ENCODE results near the gene VASP. TPM values are rescaled to one million over a fixed set of nuclear protein-coding genes. Genes with fewer than 3 reads are reported as not detected.

VASP gene
- polyA plus RNA-seq, 5 donors: 47.8 to 59.7 (median 57.2) TPM

DNA sequence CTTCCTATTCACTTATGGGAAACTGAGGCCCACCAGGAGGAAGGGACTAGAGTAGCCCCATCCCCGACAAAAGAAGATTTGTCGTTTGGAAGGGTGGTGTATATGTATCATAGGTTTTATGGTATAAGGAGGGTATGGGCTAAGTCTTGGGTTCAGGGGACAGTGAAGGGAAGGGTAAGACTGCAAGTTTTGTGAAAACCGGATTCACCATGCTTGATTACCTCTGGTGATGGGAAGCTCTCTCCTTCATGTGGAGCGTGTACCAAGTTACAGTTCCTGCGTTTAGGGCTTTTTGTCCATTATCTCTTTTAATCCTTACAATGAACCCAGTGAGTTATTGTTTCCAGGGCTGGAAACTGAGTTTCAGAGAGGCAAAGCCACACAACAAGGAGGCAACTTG, 3.8 kb downstream of the VASP start:
- no peak for DNase-seq

DNA sequence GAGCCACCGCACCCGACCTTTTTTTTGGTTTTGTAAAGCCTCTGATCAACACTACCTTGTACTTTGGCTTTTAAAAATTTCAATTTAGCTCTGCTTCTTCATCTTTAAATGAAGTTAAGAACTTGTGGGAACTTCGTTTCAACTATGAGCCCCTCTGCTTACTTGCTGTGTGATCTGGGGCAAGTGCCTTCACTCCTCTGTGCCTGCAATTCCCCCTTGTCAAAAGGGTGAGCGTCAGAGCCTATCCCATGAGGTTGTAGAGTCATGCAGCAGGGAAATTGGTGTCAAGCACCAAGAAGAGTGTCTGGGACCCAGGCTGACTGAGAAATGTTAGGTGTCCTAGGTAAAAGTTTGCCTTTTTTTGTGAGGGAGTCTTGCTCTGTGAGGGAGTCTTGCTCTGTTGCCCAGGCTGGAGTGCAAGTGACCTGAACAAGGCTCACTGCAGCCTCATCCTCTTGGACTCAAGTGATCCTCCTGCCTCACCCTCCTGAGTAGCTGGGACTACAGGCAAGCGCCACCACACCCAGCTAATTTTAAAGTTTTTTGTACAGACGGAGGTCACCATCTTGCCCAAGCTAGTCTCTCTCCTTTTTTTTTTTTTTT, 5.7 kb downstream of the VASP start:
- DNase-seq: no peak

DNA sequence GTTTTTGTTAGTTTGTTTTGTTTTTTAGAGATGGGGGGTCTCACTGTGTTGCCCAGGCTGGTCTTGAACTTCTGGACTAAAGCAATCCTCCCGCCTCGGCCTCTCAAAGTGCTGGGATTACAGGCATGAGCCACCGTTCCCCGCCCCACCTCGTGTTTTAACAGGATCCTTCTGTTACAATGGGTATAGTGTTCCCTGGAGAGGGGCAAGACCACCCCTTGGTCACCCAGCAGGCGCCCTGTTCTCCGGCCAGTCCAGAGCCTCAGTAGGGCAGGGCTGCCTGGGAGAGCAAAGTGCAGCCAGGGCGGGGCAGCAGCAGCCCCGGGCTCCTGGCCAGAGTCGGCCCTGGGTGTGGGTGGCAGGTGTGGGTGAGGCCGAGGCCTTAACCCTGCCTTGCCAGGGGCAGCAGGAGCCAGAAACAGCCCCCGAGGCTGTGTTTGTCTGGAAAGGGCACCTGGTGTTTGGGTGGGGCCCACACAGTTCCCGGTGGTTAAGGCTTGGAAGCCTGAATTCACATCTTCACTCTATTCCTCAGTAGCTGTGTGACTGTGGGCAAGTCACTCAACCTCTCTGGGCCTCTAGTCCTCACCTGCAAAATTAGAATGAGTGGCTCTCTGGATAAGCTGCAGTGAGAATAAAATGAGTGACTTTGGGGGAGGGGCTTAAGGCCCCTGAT, 7.2 kb downstream of the VASP start:
- no peak for DNase-seq

DNA sequence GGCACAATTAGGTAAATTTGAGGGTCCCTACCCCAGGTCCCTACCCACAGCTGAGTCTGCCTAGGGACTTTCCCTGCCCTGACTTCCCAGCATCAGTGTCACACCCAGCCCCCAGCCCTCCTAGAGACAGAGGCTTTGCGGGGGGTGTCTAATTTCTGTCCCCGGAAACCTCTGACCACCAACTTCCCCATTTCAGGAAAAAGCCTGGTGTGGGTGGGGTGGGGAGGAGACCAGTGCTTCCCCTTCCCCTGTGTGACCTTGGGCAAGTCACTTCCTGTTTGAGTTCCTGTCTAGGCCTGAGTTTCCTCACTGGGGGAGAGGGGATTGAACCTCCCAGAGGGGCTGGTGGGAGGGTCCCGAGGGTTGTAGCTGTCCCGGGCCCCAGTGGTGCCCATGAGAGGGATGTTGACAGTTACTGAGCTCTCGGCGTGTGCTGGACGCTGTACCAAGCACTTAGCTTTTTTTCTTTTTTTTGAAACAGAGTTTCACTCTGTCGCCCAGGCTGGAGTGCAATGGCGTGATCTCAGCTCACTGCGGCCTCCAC, 7.9 kb downstream of the VASP start:
- DNase-seq: no peak

DNA sequence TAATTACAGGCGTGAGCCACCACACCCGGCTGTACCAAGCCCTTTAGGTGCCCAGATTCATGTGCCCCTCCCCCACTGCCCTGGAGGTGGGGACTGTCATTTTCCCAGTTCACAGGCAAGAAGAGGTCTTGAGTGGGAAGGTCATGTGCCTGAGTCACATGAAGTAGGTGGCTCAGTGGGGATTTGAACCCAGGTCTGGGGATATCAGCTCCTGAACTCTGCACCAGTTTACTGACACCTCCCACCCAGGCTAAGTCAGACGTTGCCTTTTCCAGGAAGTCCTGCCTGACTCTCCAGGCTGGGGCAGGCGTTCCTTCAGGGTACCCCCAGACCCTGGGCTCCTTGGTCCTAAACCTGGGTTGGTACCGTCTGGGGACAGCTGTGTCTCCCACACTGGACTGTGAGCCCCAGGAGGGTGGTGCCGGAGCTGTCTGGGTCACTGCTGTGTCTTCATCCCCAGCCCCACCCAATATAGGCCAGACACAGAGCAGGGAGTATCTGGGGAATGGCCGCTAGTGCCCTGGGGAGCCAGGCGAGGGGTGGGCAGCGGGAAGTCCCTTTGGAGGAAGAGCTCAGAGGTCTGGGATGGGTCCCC, 8.6 kb downstream of the VASP start:
- no peak for DNase-seq

DNA sequence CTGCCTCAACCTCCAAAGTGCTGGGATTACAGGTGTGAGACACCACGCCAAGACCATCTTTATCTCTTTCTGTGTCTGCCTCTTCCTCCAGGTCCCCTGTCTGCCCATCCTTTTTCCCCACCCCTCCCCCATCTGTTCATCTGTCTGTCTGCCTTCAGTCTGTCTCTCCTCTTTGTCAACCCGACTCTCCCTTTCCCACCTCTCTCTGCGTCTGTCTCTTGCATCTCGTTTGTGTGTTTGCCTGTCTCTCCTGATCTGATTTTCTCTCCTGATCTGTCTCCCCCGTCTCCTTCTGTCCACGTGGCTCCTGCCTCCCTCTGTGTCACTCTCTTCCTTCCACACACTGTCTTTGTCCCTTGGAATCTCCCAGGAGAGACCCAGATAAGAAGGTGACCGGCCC, 10.0 kb downstream of the VASP start:
- DNase-seq: no peak

DNA sequence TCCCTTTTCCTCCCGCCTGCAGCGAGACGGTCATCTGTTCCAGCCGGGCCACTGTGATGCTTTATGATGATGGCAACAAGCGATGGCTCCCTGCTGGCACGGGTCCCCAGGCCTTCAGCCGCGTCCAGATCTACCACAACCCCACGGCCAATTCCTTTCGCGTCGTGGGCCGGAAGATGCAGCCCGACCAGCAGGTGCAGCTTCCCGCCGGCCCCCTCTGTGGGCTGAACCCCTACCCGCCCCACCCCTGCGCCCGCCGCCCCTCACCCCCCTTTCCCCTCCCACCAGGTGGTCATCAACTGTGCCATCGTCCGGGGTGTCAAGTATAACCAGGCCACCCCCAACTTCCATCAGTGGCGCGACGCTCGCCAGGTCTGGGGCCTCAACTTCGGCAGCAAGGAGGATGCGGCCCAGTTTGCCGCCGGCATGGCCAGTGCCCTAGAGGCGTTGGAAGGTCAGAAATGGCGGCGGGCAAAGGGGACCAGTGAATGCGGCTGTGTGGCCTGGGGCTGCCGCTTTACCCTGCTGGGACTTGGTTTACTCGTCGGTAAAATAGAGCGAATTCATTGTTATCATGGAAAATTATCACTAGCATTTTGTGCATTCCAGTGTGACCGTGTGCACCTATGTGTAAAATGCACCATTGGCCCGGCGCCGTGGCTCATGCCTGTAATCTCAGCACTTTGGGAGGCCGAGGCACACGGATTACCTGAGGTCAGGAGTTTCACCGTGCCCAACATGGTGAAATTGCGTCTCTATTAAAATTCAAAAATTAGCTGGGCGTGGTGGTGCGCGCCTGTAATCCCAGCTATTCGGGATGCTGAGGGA, 10.6 kb downstream of the VASP start:
- no peak for DNase-seq

DNA sequence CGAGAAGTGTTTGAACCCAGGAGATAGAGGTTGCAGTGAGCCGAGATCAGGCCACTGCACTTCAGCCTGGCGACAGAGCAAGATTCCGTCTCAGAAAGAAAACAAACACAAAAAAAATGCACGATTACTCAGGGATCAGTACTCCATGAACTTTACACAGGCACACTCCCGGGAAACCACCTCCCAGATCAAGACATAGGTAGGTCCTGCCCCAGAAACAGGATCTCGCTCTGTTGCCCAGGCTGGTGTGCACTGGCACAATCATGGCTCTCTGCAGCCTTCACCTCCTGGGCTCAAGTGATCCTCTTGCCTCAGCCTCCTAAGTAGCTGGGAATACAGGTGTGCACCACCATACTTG, 11.2 kb downstream of the VASP start:
- no peak for DNase-seq

DNA sequence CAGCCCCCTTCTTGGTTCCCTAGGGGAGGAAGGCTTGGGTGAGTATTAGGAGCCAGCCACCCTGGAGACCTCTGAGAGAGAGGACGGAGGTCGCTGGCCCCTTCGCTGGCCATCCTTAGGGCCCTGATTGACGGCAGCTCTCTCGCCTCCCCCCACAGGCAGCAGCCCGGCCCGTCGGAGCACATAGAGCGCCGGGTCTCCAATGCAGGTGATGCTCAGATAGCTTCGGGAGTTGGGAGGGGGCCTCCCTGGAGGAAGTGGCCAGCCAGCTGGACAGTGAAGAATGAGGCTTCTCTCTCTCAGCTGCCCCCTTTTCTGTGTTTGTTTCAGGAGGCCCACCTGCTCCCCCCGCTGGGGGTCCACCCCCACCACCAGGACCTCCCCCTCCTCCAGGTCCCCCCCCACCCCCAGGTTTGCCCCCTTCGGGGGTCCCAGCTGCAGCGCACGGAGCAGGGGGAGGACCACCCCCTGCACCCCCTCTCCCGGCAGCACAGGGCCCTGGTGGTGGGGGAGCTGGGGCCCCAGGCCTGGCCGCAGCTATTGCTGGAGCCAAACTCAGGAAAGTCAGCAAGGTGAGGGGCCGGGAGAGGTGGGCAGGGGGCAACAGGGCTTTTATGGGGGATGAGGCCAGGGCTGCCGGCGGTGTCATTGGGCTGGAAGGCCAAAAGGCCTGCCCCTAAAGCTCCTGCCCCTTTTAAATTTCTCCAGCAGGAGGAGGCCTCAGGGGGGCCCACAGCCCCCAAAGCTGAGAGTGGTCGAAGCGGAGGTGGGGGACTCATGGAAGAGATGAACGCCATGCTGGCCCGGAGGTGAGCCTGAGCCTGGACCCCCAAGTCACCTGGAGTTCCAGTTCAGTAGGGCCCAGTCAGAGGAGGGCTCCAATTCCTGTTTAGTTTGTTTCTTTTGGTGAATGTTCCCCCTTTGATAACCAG, 15.0 kb downstream of the VASP start:
- DNase-seq: no peak

DNA sequence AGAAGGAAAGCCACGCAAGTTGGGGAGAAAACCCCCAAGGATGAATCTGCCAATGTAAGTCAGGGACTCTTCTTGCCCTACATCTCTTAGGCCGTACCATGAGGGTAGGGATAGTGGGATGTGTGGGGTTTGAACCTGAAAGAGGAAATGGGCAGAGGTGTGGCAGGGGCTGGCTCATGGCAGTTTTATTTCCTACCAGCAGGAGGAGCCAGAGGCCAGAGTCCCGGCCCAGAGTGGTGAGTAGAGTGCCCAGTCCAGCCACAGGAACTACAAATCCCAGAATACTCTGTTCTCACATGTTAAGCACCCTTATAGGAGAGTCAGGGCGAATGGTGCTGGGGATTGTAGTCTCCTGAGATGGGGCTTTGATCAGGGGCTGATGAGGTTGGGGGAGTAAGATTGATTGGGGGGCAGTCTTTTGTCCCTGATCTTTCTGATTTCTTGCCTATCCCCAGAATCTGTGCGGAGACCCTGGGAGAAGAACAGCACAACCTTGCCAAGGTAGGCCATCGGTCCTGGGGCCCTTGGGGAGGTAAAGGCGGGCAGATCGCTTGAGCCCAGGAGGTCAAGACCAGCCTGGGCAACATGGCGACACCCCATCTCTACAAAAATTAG, 16.5 kb downstream of the VASP start:
- DNase-seq: peak; percentile 74 to 82

DNA sequence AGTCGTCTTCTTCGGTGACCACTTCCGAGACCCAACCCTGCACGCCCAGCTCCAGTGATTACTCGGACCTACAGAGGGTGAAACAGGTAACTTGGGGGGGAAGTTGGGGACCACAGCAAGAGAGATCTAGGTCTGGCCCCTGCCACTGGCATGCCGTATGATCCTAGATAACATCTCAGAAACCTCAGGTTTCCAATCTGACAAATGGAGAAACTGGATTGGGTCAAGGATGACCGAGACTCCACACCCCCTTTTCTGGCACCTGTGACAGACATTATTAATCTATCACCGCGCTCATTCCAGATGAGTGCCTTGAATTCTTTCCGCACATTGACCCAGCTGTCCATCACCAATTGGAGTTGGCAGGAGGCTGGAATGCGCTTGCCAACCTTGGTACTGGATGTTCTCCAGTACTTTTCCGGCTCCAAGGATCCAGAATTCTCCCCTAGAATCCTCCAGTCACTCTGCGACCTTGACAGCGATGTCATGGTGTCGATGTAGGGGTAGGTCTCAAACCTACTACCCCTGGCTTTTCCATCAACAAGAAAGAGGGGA, 17.4 kb downstream of the VASP start:
- no peak for DNase-seq

DNA sequence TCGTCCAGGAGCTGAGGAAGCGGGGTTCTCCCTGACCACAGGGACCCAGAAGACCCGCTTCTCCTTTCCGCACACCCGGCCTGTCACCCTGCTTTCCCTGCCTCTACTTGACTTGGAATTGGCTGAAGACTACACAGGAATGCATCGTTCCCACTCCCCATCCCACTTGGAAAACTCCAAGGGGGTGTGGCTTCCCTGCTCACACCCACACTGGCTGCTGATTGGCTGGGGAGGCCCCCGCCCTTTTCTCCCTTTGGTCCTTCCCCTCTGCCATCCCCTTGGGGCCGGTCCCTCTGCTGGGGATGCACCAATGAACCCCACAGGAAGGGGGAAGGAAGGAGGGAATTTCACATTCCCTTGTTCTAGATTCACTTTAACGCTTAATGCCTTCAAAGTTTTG, 18.9 kb downstream of the VASP start:
- DNase-seq: no peak

DNA sequence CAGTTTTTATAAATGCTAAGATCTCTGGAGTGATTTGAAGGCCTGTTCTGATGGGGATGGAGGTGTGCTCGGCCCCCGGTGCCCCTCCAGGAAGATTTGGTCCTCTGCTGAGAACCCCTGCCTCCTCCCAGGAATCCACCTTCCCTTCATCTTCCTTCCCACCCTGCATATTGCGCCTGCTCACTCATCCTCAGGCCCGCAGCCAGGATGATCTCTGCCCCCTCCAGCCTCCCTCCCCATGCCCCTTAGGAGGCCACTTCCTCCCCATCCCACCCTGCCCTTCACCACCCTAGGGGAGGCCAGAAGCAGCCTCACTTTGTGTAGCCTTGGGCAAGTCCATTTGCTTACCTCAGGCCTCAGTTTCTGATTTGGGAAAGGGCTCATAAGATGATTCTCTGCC, 19.7 kb downstream of the VASP start:
- no peak for DNase-seq

DNA sequence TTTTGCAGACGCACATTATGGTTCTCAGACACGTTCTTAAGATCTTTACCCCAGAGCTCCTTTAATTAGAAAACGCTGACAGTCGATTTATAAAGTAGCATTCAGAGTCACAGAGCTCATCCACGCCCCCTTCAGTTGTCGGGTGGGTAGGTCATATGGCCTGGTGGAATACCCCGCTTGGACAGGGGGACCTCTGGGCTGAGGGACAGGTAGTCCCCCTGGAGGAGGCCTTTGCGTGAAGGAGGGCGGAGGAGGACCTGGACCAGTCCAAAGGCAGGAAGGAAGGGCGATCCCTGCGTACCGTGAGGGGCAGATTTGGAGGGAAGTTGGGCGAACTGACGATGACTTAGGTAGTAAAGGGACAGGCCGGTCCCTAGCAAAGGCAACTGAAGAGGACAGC, 20.5 kb downstream of the VASP start:
- DNase-seq: no peak

DNA sequence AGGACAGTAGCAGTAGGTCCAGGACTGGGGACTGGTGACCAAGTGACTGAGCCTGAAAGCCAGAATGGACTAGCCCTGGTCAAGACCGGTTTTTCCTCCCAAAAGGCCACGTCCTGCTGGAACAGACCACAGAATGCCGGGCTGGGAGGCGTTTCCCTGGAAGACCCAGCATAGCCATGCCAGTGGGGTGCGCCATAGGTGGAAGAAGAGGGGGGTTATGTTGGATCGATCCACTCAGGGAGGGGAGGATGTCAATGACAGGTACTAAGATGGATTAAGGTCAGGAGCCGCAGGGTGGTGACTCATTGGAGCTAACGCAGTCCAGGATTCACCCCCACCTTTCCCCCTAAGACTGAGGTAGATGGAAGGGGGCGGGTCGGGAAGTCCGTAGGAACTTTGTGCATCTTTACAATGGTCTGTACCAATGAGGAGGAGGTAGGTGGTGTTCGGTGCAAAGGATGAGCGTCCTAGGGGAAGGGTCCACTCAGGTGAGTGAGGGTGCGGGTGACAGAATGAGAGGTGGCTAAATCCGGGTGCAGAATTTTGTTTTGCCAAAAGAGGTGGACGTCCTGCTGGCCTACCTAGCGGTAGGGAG, 21.0 kb downstream of the VASP start:
- DNase-seq: no peak

DNA sequence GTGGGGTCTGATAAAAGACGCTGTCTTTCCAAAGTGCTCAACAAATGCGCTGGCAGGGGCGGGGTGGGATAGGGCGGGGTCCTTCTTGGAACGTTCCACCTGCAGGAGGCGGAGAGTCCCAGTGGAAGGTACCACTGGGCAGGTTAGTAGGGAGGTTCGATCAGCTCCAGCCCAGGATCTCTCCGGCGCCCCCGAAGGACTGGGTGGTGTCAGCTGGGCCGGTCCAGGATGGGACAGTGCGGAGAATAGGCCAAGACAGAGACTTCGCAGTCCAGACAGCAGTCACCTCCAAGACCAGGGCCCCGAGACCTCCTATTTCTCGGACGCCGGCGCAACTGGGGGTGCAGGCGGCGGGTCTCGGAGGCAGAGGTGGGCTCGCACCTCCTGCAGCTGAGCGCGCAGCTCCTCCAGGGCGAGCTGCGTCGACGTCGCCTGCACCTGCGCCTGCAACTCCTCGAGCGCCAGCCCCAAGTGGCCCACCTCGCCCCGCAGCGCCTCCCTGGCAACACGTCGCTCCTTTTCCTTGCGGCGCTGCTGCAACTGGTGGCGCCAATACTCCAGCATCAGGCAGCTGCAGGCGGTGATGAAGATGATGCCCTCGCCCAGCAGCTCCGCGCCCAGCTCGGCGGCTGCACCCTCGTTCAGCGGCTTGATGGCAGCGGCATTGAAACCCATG, 21.6 kb downstream of the VASP start:
- no peak for DNase-seq

DNA sequence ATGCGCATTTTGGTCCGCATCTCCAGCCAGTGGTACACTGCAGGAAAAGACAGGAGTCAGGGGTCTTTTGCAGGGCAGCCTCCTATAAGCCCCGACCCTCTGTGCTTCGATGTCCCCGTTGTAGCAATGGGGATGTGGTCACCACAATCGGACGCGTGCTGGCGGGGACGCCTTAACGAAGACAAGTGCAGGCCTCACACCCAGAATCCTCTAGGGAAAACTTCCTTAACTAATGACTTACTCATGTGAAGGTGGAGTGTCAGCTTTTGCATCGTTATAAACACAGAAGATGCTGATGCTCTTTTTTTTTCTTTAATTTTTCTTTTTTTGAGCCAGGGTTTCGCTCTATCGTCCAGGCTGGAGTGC, 22.1 kb downstream of the VASP start:
- no peak for DNase-seq

DNA sequence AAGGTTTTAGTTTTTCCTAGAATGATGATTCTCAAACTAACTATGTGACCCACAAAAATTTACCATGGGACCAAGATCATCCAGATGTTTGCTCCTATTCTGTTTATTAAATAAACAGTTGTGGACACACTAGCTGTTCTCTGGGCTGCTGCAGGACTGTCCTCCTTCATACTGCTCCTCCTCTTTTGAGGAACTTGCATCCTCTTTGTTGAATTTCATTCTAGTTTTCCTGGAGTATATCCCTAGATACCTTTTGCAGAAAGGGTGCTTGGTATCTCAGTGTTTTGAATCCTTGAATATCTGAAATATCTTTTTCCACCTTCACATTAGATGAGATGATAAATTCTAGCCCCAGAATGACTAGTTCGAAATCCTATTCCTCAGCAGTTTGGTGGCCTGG, 24.1 kb downstream of the VASP start:
- DNase-seq: no peak

DNA sequence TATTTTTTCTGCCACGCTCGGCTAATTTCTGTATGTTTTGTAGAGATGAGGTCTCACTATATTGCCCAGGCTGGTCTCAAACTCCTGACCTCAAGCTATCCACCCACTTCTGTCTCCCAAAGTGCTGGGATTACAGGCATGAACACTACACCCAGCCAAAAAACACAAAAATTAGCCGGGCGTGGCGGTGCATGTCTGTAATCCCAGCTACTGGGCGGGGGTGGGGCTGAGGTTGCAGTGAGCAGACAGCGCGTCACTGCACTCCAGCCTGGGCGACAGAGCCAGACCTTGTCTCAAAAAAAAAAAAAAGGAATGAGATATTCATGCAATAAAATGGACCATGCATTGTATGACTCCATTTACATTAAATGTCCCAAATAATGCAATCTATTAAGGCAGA, 32.2 kb downstream of the VASP start:
- no peak for DNase-seq

DNA sequence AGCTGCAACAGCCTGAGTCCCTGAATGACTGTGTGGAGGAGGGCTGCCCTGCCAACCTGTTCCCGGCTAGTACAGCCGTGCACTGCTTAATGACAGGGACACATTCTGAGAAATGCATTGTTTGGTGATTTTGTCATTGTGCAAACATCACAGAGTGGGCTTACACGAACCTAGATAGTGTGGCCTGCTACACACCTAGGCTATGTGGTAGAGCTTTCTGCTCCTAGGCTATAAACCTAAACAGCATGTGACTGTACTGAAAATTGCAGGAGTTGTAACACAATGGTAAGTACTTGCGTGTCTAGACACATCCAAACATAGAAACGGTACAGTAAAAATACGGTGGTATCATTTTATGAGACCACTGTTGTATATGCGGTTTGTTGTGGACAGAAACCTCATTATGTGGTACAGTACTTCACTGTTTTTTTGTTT, 35.0 kb downstream of the VASP start:
- no peak for DNase-seq
